ENCODE data around the gene LYRM9. TPM values are rescaled to one million over a fixed set of nuclear protein-coding genes. Genes with fewer than 3 reads are reported as not detected.
"Not testable (repeated sequence)": the region's sequence is repeated elsewhere in the genome, so short reads cannot be mapped to it uniquely, and the experiment has no call there.

Gene LYRM9
- total RNA-seq, 1 donor from 2014 or later, result 11.9 TPM

DNA sequence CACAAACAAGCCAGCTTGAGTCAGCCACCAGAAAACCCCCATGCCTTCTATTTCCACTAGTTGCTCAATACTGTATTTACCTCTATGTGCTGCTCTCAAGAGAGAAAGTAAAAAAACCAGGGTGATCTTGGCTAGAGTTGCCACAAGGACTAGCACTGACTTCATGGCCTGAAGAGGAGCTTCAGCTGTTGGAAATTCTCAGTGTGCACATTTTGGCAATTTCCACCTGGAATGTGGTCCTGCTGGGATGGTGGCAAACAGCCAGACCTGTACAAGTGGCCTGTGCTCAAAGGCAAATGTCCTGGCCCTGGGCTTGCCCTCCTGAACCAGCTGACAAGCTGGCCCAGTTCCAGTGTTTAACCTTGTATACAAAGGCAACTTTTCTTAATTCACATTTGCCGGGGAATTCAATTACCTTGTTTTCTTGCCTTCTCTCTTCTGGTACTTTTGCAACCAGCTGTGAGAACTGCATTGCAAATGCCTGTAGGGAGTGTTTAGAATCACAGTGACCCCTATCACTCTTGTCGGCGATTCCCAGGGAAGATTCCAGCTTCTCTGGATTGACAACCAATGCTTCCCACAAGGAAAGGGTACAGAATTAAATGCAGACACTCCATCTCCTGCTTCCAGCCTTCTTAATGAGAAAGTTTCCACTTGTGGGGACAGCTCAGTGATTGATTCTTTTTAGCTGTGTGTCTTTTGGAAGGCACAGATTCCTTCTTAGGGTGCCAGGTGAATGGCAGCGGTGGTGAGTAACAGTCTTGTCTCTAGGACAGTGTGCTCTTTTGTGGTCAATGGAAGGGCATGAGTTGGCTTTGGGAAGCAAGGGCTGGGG, 53.4 kb downstream of the LYRM9 start:
- not testable (repeated sequence) for DNase-seq

DNA sequence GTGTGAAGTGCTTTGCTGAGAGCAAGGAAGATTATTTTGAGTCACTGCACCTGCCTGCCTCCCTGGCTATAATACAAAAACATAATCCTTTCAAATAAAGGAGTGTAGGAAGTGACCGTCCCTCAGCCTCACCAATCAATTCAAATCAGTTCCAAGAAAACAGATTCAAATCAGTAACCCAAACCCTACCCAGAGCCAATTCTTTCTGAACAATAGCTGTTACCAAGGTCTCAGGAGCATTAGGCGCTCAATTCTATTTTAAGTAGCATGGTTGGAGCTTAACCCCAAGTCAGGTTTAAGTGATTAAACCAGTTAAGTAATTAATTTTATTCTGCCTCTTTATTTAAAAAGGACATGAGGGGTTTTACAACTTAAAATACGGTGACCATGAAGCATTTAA, 54.6 kb downstream of the LYRM9 start:
- not testable (repeated sequence) for DNase-seq

DNA sequence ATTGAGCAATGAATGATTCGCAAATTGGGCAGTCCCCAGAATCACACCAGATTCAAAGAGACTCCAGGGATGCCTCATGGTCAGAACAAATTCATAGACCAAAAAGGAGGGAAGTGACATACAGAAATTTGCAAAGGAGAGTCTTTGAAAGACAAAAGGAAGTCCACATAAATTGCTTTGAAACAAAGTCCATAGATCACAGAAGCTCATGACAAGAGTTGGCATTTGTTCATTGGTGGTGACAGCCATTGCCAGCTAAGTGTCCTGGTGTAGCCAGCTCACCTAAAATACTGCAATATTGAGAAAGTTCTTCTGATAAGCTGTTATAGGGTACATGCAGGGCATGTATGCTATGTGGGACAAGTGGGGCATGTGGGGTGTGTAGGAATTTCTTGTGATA, 55.4 kb downstream of the LYRM9 start:
- not testable (repeated sequence) for DNase-seq

DNA sequence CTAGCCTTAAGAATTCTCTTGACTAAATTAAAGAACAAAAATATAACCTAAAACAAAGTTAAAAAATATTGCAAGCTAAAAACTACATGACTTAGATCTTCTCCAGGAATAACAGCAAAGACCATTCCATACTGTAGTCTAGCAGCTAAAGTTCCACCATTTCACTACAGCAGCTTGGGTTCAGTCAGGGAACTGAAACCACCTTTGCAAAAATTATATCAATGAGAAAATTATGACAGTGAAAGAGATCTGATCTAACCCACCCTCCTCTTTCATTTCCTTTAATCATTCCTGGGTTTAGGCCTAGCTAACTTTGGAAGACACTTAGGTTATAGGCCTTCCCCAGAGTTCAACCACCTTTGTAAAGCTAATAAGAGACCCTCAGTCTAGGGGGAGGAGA, 56.5 kb downstream of the LYRM9 start:
- DNase-seq, result no peak

DNA sequence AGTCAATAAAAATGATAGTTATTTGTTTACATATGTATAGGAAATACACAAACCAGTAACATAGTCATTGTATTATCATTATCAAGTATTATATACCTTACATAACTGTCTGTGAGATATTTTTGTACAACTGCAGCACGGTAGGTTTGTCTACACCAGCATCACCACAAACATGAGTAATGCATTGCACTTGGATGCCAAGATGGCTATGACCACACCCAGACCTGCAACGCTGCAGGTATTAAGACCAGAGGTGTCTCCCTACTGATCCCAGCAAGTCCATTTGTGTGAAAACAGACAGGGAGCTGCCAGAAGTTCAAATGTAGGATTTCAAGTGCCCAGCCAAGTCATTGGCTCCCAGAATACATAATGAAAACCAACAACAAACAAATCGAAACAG, 58.6 kb downstream of the LYRM9 start:
- no peak for DNase-seq

GRCh38 chr17:27832831-27833230, 60.3 kb downstream of the LYRM9 start:
- no peak for DNase-seq

- not testable (repeated sequence) for DNase-seq
Measured at GRCh38 chr17:27829888-27830287, 63.3 kb downstream of the LYRM9 start.

- not testable (repeated sequence) for DNase-seq
Measured at GRCh38 chr17:27829143-27829711, 63.9 kb downstream of the LYRM9 start.

Other genes starting within 250 kb of the LYRM9 start
- 0.47 TPM for gene NOS2, start 92.8 kb downstream of the LYRM9 start, total RNA-seq
- gene NLK, start 149.3 kb upstream of the LYRM9 start, total RNA-seq, result 54.3 TPM